Bronchial epithelial cell (primary cell): ENCODE measurements around the gene ETV6. TPM values are rescaled to one million over a fixed set of nuclear protein-coding genes. Genes with fewer than 3 reads are reported as not detected.
A peak's percentile ranks its signal among the peaks of the same experiment; 100 is the strongest.

Source experiments
- DNase-seq: peaks from one replicate; pipeline ENCODE4 v3.0.0-alpha.2; 2010; ENCODE audit warnings: low read depth
- FAIRE-seq: peaks from 2 replicates; lab custom pipeline; 2011; peaks lifted over from hg19 to GRCh38; lab: Jason Lieb, UNC
- H3K27me3 ChIP-seq: 2 replicates; pipeline ENCODE4 v1.5.1; 2011; ENCODE audit warnings: low read length; ENCODE audit not compliant: control insufficient read depth, insufficient read depth
- H3K36me3 ChIP-seq: 2 replicates; pipeline ENCODE4 v1.5.1; 2011; ENCODE audit warnings: low read length; ENCODE audit not compliant: control insufficient read depth, insufficient read depth
- H3K4me3 ChIP-seq: 2 replicates; pipeline ENCODE4 v1.5.1; 2011; ENCODE audit warnings: mild to moderate bottlenecking, low read depth, low read length, control low read depth
- CTCF ChIP-seq: IDR thresholded peaks from 2 replicates; pipeline ENCODE4 v1.5.1; 2011; ENCODE audit warnings: mild to moderate bottlenecking, moderate library complexity, low read length, control low read depth, inconsistent platforms; ENCODE audit not compliant: insufficient read depth, severe bottlenecking
- total RNA-seq: library from RNA; depleted of rRNA; stranded (reverse); fragments of >200 nt; gene quantifications from 2 replicates; pipeline ENCODE4 v1.2.1, GENCODE V29; 2014

ETV6 gene
- total RNA-seq, 1 donor from 2014 or later: 2.6 TPM

- DNase-seq (no peak), FAIRE-seq (peak; percentile 13)
- Histone ChIP-seq H3K4me3 (no peak overlapping the region), H3K27me3 (no peaks in the 10 kb centered on the region), H3K36me3 (peaks cover 7% of the 10 kb centered on the region)
- no peak for TF ChIP-seq CTCF
These were observed 124.6 kb downstream of the ETV6 start for GRCh38 chr12:11773889-11774677.

GRCh38 chr12:11774821-11775220, 125.3 kb downstream of the ETV6 start:
- peaks cover 7% of the 10 kb centered on the region for H3K36me3 ChIP-seq
- H3K4me3 ChIP-seq: no peak overlapping the region
- H3K27me3 ChIP-seq: no peaks in the 10 kb centered on the region
- TF ChIP-seq CTCF: no peak
- FAIRE-seq (no peak), DNase-seq (no peak)

- Histone ChIP-seq H3K27me3 (no peaks in the 10 kb centered on the region), H3K36me3 (peaks cover 4% of the 10 kb centered on the region), H3K4me3 (no peak overlapping the region)
- FAIRE-seq: no peak
- no peak for TF ChIP-seq CTCF
- no peak for DNase-seq
These were observed 126.8 kb downstream of the ETV6 start for GRCh38 chr12:11776316-11776715.

GRCh38 chr12:11777451-11777850, 128.0 kb downstream of the ETV6 start:
- FAIRE-seq: no peak
- Histone ChIP-seq H3K27me3 (no peaks in the 10 kb centered on the region), H3K36me3 (peaks cover 4% of the 10 kb centered on the region), H3K4me3 (no peak overlapping the region)
- TF ChIP-seq CTCF: no peak
- no peak for DNase-seq

GRCh38 chr12:11777962-11778361, 128.5 kb downstream of the ETV6 start:
- H3K4me3 ChIP-seq: no peak overlapping the region
- H3K27me3 ChIP-seq: no peaks in the 10 kb centered on the region
- H3K36me3 ChIP-seq: peaks cover 4% of the 10 kb centered on the region
- no peak for DNase-seq
- no peak for TF ChIP-seq CTCF
- FAIRE-seq: no peak
